Endometrium (tissue), 2 donors: ENCODE measurements around the gene LRRC4.

Experiments
- FAIRE-seq: peaks from 2 replicates; lab custom pipeline; 2012; peaks lifted over from hg19 to GRCh38; lab: Jason Lieb, UNC
- donor health status: control.
- donor health status: control.

LRRC4 gene

DNA sequence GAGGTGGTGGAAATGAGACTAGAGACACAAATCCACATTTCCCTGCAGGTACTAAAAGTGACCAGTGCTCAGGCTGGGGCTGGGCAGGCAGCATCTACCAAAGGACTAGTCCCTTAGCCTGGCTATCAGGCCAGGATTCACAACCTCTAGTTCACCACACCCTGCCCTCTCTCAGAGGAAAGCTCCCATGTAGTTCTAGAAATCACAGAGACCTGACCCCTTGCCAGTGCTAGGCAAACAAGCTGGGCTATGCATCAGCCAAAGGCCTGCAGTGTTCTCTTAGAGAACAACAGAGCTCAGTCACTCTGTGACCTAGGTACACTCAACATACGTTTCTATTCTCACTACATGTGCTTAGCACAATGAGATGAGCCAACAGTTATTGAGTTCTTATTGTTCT lies 26.7 kb upstream of the LRRC4 start:
- FAIRE-seq, result no peak

DNA sequence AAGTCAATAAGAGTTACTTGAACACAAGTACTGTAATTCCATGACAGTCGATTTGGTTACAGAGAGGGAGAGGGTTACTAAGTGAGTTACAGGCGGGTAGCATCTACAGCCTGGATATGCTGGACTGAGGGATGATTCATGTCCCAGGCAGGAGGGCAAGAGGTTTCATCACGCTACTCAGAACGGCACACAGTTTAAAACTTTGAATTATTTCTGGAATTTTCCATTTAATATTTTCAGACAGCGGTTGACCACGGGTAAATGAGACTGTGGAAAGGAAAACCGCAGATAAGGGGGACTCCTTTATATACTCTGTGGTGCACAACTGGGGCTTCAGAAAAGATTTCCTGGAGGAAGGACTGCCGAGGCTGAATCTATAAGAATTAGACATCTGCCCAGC lies 25.7 kb upstream of the LRRC4 start:
- FAIRE-seq, result no peak

DNA sequence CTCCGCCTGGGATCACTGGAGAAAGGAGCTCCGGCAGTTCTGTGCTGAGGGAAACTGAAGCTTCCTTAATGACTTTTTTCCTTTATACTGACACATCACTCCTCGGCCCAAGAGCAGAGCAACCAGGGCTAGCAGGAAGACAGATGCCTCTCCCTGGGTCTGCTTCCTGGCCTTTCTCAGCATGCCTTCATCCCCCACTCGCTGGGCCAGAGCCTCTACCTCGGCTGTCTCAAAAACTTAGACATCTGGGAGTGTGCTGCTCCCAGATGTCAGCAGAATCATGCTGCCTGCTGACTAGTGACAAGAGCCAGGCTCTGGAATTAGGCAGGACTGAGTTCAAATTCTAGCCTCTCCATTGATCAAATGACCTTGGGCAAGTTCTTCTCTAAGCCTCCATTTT lies 24.4 kb upstream of the LRRC4 start:
- no peak for FAIRE-seq

DNA sequence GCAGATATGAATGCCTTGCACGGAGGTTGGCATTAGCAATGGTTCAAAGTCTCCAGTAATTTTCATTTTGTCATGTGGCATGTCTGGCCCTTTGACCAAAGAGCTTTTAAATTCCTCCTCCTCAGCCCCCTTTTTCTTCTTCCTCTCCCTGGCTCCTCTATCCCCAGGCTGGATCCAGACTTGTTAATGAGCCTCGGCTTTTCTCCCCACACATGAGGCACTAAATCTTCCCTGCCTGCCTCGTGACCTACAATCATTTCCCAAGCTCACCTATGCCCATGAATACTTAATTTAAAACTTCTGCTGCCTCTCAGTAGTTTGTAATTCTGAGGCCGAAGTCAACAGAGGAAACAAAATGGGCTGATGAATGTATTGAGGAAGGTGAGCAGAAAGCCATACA lies 23.3 kb upstream of the LRRC4 start:
- no peak for FAIRE-seq

DNA sequence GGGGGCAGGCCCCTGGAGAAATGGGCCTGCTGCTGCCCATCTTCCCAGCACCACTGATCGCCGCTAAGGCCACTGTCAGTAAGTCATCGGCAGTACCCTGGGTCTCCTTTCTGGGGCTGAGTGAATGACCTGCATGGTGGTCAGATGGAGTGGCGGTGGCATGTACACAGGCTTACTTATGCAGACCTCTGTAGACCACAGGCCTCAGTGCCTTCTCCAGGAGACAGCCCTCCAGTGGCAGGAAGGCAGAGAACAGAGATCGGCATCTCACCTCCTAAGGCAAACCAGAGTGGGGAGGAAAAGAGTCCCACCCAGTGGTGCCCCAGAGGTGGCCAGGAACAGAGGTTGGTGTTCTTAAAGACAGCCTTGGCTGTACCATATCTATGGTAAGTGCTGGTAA lies 22.8 kb upstream of the LRRC4 start:
- no peak for FAIRE-seq

DNA sequence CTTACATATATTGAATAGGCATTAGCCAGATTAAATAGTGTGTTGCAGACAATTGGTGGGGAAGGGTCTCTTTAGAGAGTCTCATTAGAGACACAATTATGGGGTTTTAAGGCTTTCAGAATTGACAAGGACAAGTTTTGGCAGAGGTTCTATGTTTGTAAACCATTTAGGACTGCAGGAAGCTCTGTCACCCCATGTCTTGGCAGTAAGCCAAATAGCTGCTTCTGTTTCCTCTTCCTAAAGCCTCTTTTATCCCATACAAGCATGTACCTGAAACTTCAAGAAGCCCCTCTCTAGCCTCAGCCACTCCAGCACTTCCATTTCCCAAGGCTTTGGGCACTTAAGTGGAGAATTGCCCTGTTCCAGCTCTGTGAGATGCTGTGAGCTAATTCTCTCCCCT lies 21.8 kb upstream of the LRRC4 start:
- no peak for FAIRE-seq

DNA sequence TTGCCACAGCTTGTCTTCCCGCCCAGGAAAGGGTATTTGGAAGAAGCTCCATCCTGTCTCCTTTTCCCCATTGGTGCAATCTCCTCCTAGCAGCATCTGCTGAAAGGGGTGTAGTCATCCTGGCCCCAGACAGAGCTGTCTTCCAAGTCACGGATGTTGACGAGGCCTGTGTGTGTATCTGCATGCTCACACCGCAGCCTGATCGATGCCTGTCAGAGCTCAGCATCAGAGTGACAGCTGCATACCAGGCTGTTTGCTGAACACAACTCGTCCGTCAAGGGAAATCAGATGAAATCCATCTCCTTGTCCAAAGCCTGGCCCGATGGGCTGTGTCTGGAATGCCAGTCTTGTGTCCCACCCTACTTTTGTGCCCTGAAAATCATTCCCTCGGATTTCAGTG lies 21.2 kb upstream of the LRRC4 start:
- no peak for FAIRE-seq

DNA sequence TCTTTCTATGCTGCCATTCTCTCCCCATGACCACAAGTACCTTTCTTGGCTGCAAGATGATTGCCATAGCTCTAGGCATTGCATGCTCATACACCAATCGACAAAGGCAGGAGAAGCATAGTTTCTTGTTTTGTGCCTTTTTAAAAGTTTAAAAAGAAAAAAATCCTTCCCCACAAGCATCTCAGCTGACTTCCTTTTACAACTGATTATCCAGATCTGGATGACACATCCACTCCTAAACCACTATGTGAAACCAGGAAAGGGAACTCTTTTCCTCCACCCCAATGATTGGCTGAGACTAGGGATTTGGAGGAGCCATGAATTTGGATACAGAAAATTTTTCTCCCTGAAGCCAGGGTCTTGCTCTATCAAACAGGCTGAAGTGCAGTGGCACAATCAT lies 14.5 kb upstream of the LRRC4 start:
- FAIRE-seq, result no peak

DNA sequence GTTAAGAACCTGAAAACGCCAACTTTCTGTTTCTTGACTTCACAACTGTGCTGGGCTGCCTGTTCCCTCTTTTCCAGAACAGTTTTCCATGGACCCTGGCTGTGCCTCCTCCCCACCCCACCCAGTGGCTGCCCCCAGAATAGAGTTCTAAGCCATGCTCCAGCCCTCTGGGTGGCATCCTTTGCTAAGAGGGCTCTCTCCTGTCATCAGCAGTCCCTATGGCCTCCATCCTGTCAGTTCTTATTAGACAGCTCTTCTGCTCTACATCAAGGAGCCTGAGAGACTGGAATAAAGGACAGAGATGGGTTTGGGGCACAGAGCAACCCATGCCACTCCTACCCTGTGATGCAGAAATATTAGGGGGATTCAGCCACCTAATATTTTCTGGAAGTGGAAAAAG lies 13.9 kb upstream of the LRRC4 start:
- FAIRE-seq, result no peak

DNA sequence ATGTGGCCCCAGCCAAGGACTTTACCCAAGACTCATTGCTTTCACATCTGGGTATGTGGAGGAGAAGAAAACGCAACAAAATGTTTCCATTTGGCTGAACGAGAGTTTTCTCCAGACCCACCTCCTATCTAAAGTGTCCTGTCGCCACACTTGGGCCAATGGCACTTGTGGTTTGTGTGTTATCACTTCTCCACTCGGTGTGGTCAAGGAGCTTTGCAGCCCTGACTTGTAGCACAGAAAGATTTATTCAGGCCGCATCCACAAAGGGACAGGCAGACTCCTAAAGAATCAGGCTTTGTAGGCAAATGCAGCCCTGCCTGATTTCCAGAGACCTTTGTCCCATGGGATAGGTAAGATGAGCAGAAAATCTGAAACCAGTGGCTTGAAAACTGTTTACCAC lies 12.8 kb upstream of the LRRC4 start:
- FAIRE-seq, result no peak

DNA sequence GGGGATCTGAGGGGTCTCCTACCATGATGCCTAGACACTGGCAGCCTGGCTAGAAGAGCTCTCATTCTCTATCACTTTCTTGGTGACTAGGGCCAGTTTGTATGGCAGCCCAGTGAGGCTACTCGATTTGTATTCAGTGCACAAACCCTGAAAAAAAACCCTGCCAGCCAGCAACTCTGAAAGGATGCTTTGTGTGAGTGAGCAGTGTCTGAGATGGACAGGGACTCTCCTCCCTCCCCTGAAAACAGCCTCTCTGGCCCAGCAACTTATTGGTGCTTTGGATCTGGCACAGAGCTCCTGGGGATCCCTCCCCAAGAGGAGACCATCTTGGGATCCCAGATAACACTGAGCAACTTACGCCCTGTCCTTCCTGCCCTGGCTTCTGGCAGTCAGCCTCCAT lies 10.8 kb upstream of the LRRC4 start:
- no peak for FAIRE-seq

DNA sequence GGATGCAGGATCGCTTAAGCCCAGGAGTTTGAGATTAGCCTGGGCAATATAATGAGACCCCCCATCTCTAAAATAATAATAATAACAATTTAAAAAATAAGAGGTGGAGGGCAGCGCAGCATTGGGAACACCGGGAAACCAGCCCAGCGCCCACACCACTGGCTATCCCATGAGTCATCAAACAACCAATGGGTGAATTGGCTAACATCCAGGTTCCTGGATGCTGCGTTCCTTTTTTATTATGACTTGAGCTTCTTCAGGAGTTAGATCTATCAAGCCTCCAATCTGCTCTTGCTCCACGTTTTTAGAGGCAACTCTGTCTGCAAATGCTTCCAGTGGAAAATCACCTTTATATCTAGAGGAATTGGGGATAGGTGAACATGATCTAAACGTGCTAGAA lies 10.0 kb upstream of the LRRC4 start:
- FAIRE-seq, result no peak

DNA sequence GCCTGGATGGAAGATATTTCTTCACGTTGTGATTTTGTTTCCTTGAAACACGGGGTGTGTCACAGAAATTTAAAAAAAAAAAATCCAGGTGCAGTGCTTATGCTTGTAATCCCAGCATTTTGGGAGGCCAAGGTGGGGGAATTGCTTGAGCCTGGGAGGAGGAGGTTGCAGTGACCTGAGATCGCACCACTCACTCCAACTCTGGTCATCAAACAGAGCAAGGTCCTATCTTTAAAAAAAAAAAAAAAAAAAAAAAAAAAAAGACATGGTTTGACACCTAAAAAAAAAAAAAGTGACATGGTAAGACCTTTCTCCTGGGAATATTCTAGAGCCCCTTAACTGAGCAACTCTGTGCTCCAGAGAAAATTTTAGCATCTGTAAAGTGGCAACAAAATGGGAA lies 9.0 kb upstream of the LRRC4 start:
- no peak for FAIRE-seq

DNA sequence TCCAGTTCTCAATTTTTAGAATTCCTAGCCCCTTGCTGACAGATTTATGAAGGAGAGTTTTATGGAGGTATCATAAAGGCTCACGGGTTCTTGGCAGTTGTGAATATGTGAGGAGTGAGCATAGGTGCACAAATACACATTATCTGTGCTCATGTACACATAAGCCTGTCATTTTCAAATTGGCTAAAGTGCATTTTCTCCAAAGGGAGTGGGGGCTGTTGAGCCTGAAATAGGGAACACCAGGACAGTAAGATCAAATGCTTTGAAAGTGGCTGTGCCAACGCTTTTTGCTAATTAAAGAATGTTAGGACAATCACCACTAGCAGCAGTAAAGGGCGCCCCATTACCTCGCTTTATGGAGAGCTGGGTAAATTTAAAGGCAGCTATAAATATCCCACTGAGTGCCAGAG lies 8.3 kb upstream of the LRRC4 start:
- FAIRE-seq, result no peak

DNA sequence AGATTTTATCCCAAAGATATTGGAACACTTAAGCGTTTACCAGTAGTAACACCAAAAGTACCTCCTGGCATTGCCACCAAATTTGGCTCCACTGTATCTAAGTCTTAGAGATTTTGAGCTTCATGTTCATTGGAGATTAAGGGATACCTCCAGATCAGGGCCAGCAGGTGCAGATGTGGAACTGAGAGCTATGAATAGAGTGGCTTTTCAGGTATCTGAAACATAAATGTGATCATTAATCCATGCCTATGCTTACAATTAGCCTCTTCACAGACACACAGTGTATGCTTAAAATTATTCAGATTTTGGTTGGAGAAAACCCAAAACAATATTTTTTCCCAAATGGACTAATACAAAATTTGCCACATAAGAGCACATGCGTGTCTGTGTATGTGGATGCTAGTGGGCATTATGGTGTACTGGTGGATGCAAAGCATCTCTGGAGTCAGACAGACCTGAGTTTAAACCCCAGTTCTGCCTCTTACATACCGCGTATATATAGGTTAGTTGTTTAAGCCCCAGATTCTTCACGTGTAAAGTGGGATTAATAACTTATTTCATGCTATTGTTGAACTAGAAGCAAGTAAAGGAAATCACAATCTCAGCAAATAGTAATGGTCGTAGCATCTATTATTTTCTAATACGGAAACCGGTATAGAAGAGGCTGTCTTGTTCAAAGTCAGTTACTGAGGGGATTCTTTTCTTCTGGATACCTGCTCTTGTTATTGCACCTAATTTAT lies 6.8 kb upstream of the LRRC4 start:
- FAIRE-seq, result no peak

DNA sequence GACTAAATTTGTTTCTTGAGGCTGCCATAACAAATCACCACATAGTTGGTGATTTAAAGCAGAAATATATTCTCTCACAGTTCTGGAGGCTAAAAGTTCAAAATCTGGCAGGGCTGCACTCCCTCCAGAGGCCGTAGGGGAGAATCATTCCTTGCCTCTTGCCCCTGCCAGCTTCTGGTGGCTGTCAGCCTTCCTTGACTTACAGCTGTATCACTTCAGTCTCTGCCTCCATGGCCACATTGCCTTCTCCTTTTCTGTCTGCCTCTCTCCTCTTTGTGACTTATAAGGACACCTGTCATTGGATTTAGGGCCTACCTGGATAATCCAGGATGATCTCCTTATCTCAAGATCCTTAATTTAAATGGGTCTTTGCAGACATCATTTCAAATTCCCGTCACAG lies 5.8 kb upstream of the LRRC4 start:
- no peak for FAIRE-seq

DNA sequence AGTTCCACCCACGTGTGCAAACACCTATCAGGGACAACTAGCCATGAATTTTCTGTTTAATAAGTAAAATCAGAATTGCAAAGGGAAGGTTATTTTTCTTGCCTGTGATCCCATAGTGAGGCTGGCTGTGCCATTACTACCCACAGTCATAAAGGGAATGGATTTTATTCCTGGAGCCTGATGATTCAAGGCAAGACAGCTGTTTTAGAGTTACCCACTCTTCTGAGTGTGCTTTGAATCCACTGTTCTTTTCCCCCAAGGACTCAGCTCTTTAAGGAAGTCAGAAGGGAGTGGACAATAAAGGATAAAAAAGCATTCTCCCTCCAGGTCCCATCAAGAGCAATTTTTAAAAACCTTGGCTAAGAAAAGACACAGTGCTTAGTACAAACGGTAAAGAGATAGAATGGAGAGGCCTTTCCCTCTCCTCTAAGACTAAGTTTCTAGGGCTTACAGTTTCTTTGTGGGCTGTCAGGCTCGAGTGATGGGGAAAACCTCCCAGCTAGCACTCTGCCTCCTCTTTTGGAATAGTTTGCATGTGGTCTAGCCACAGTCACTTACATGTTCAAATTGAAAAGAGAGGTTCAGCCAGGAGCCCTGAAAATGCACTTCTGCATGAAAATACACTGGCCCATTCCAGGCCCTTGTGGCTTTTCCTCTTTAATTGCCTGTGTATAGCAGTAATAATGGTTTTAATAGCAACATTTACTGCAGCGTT lies 5.1 kb upstream of the LRRC4 start:
- no peak for FAIRE-seq

DNA sequence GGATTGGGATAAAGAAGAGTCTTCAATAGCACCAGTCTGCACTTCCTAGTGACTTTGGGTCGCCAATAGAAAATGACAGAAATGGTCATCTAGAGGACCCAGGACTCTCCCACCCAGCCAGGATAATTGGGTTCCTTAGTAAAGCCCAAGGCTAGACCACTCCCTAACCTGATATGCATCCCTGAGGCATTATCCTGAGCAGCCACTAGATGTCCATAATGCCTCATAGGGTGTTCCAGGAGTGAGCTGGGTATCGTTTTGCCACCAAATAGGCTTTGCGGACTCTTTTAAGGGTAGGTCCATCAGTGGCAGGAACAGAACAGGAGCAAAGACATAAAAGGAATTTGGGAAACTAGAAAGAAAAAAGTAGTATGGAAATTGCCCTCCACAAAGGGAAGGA lies 4.5 kb upstream of the LRRC4 start:
- FAIRE-seq, result no peak

DNA sequence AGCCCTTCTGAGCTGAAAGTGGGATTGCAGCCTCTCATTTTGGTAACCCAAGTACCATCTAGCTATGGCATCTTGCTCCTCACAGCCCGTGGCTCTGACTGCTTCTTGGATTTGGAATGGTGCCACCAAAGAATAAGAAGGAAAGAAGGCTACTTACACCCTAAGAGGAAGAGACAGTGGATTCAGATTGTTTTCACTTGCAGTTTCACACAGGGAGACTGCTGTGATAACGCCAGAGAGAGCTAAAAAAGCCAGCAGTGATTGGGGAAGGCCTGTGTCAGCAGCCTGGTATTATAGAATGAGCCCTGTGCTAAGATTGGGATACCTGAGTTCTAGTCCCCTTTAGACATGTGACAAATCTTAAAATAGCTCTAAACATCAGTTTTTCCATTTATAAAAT lies 3.6 kb upstream of the LRRC4 start:
- FAIRE-seq, result no peak

DNA sequence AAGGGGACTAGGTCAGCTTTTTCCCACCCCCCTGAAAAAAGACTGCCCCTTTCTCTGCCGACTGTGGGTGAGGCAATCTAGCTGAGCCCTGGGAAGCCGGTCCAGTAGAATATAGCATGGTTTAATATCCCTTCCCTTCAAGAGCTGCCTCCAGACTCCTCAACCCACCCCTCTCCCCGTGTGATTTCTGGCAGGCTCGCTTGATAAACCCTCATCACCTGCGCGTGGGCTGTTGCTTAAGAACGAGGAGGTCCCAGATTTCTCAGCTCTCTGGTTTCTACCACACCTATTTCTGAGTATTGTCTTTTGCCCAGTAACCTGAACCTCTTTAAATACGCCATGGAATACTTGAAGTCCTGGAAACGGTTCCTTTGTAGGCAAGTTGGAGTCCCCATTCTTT lies 2.0 kb upstream of the LRRC4 start:
- no peak for FAIRE-seq

DNA sequence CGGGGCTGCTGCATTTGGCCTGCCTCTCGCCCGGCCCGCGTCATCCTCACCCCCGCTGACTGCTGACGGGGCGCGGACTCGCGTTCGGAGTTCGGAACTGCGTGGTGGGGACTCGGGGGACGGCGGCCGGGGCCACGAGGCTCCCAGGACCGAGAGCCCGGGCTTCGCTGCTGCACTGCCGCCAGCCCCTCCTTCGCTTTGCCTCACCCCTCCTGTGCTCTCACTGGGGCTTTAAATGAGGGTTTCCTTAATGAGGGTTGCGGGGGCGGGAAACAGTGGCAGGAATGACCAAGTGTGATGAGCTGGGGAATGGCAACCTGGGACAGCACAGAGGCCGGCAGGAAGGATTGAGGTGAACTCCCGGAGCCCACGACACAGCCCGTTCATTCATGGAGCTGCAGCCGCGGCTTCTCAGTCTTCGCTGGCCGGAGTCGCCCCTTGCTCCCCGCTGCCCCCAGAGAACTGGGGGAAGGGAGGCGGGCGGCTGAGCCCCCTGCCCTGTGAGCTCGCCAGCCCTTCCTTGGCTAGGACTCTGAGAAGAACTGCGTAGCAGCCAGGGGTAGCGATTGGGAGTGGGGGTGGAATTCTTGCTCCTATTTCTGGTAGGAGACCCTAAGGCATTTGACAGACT lies 1.5 kb upstream of the LRRC4 start:
- no peak for FAIRE-seq

DNA sequence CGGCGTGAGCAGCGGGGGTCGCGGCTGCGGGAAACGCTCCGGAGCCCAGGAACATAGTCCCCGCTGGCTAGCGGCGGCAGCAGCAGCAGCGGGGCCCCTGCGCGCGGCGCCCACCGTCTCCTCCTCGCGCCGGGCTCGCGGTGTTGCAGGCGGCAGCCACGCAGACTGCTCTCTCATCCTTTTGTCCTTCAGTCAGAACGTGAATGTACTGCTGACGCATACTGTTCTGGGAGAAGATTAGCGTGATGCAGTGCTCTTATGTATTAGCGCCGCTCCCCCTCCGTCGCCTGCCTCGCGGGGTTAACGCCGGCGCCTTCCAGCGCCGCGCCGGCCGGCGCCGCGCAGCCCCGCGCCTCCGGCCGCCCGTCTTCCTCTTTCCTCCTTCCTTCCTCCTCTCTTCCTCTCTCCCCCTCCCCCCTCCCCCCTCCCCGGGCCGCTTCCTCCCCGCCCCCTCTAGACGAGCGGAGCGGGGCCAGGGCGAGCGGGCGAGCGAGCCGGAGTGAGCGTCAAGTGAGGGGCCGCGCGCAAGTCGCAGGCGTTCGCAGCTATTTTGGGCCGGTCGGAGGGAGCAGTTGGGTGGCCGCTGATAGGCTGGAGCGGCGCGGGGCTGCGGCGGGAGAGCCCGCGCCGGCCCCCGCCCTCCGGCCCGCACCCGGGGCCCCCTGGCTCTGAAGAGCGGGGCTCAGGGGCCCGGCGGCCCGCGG lies 816 bp upstream of the LRRC4 start:
- no peak for FAIRE-seq

DNA sequence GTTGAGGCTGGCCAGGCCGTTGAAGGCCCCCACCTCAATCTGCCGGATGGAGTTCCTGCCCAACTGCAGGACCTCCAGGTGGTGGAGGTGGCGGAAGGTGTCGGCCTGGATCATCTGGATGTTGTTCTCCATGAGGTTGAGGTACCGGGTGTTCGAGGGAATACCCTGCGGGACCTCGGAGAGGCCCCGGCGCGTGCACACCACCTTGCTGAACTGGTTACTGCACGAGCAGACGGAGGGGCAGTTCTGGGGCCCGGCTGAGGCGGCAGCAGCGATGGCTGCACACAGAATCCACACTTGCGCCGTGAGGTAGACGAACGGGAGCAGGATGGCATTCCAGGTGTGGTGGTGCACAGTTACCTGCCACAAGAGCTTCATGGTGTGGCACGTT lies 979 bp downstream of the LRRC4 start:
- FAIRE-seq, result no peak
